ENCODE data around the gene BCAS1.
A peak's percentile ranks its signal among the peaks of the same experiment; 100 is the strongest.

Gene BCAS1

DNA sequence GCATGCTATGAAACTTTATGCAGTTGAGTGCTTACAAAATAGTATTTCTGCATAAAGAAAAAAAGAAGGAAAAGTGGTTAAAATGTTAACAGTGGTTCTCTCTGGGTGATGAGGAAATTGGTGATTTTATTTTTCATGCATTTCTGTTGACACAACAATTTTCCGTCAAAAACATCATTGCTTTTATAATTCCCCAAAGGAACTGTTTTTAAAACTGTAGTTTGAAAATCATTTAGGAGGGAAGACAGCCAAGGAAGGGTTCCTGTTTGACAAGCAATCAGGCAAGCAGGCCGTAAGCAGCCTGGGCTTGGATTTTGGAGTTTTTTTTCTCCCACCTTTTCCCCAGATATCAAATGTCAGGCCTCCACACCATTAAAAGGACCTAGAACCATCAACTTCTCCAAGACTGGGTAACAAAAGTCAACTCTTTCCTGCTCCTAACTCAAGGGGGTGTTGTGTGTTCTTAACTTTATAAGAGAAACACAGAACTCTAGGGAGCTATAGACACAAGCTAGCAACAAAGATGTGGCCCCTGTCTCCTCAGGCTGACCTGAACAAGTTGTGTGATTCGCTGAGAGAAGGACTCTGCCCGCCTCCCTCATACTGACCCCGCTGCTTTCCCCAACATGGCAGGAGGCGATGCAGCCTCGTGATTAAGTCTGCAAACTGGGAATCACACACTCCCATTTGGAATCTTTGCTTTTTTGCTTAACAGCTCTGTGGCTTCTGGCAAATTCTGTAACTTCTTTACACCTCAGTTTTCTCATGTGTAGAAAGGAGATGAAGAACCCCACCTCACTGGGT lies 146.6 kb downstream of the BCAS1 start:
- no peak for DNase-seq (ENCODE audit: low spot score)
- in situ Hi-C loops (cut with MboI; ENCODE audit: low sequenced_read_pairs, unreplicated experiment): loop anchor here (10.0 kb wide), 1 partner anchor 189 kb away; no protein-coding TSS in a partner anchor
- TF ChIP-seq, protein P1, sequence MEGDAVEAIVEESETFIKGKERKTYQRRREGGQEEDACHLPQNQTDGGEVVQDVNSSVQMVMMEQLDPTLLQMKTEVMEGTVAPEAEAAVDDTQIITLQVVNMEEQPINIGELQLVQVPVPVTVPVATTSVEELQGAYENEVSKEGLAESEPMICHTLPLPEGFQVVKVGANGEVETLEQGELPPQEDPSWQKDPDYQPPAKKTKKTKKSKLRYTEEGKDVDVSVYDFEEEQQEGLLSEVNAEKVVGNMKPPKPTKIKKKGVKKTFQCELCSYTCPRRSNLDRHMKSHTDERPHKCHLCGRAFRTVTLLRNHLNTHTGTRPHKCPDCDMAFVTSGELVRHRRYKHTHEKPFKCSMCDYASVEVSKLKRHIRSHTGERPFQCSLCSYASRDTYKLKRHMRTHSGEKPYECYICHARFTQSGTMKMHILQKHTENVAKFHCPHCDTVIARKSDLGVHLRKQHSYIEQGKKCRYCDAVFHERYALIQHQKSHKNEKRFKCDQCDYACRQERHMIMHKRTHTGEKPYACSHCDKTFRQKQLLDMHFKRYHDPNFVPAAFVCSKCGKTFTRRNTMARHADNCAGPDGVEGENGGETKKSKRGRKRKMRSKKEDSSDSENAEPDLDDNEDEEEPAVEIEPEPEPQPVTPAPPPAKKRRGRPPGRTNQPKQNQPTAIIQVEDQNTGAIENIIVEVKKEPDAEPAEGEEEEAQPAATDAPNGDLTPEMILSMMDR (IDR thresholded peaks at IDR 0.05; ENCODE audit: borderline replicate concordance, control extremely low read depth, extremely low read depth, insufficient read depth, missing control alignments): no peak

- DNase-seq (ENCODE audit: low spot score): peak; percentile 60
- TF ChIP-seq, protein P1 (IDR thresholded peaks at IDR 0.05; ENCODE audit: borderline replicate concordance, control extremely low read depth, extremely low read depth, insufficient read depth, missing control alignments): no peak
- in situ Hi-C loops (cut with MboI; ENCODE audit: low sequenced_read_pairs, unreplicated experiment): loop anchor here (10.0 kb wide), 1 partner anchor 188 kb away; no protein-coding TSS in a partner anchor
Observed at GRCh38 chr20:53922901-53923314, 147.5 kb downstream of the BCAS1 start.

DNA sequence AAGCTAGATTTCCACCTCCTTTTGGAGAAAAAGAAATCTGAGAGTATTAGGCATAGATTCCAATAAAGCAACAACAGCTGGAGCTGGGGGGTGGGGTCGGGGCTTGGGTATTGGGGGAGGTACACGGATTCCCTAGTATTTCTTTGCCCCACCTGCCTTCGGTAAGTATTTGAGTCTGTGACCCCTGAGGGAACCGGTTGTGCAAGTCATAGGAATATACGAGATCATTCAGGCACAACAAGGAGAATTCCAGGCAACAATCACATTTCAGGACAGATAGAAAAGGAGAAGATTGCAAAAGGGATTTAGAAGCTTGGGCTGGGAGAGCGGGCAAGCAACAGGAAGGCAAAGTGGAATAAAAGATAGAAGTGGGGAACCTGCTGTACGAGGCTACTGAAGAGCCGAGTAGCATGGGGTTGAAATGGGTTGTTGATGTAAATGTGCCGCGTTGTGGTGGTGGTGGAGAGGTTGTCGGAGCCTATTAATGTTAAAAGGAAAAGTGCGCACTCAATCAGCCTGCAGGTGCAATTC lies 148.9 kb downstream of the BCAS1 start:
- TF ChIP-seq, protein P1 (IDR thresholded peaks at IDR 0.05; ENCODE audit: borderline replicate concordance, control extremely low read depth, extremely low read depth, insufficient read depth, missing control alignments): no peak
- no peak for DNase-seq (ENCODE audit: low spot score)
- in situ Hi-C loops (cut with MboI; ENCODE audit: low sequenced_read_pairs, unreplicated experiment): loop anchor here (10.0 kb wide), 1 partner anchor 187 kb away; no protein-coding TSS in a partner anchor

- DNase-seq (ENCODE audit: low spot score): no peak
- in situ Hi-C loops (cut with MboI; ENCODE audit: low sequenced_read_pairs, unreplicated experiment): loop anchor here (10.0 kb wide), 1 partner anchor 186 kb away; no protein-coding TSS in a partner anchor
- TF ChIP-seq, protein P1 (IDR thresholded peaks at IDR 0.05; ENCODE audit: borderline replicate concordance, control extremely low read depth, extremely low read depth, insufficient read depth, missing control alignments): no peak
Observed at GRCh38 chr20:53920647-53921245, 149.6 kb downstream of the BCAS1 start.

GRCh38 chr20:53919886-53920285 lies 150.5 kb downstream of the BCAS1 start:
- DNase-seq (ENCODE audit: low spot score): no peak
- TF ChIP-seq, protein P1 (IDR thresholded peaks at IDR 0.05; ENCODE audit: borderline replicate concordance, control extremely low read depth, extremely low read depth, insufficient read depth, missing control alignments): no peak
- in situ Hi-C loops (cut with MboI; ENCODE audit: low sequenced_read_pairs, unreplicated experiment): loop anchor here (10.0 kb wide), 1 partner anchor 185 kb away; no protein-coding TSS in a partner anchor

- no peak for DNase-seq (ENCODE audit: low spot score)
- TF ChIP-seq, protein P1 (IDR thresholded peaks at IDR 0.05; ENCODE audit: borderline replicate concordance, control extremely low read depth, extremely low read depth, insufficient read depth, missing control alignments): no peak
- in situ Hi-C loops (cut with MboI; ENCODE audit: low sequenced_read_pairs, unreplicated experiment): no loop called here
Observed at GRCh38 chr20:53918949-53919361, 151.4 kb downstream of the BCAS1 start.
